Esophagus squamous epithelium (tissue), 5 donors: ENCODE results near the gene ITLN1. TPM values are rescaled to one million over a fixed set of nuclear protein-coding genes. Genes with fewer than 3 reads are reported as not detected.

Experiments used
- DNase-seq: peaks from one replicate; lab custom pipeline; 2025; lab: John Stamatoyannopoulos, UW
- H3K27ac ChIP-seq, 4 donors: fragments of 200-600 bp; sonication (generic); one replicate each; pipeline ENCODE4 v1.5.1; 2016 to 2019; ENCODE audit warnings: mild to moderate bottlenecking in 1 of 4
- H3K27me3 ChIP-seq, 4 donors: fragments of 200-600 bp; sonication (generic); 1 replicate in 3 of 4; 2 replicates in 1 of 4; pipeline versions ENCODE4 v1.5.1 to v1.6.0; 2017 to 2021; ENCODE audit warnings: antibody characterized with exemption in 1 of 4
- H3K36me3 ChIP-seq, 3 donors: fragments of 200-600 bp; sonication (generic); one replicate each; pipeline ENCODE4 v1.5.1; 2016 to 2019
- H3K4me1 ChIP-seq, 3 donors: fragments of 200-600 bp; sonication (generic); one replicate each; pipeline ENCODE4 v1.5.1; 2017 to 2019
- H3K4me3 ChIP-seq, 4 donors: fragments of 200-600 bp; sonication (generic); 1 replicate in 3 of 4; 2 replicates in 1 of 4; pipeline ENCODE4 v1.5.1; 2016 to 2019; ENCODE audit warnings: mild to moderate bottlenecking in 2 of 4, moderate library complexity in 1 of 4
- H3K9me3 ChIP-seq, 3 donors: fragments of 200-600 bp; sonication (generic); one replicate each; pipeline ENCODE4 v1.5.1; 2016 to 2019
- POLR2A ChIP-seq, 4 donors: fragments of 450-650 bp; IDR thresholded peaks; one replicate each; pipeline ENCODE4 v1.6.1; 2017; ENCODE audit warnings: antibody characterized with exemption in 4 of 4, mild to moderate bottlenecking in 4 of 4, moderate library complexity in 3 of 4
- WGBS, 2 donors: methylation state at CpG; one replicate each; pipeline ENCODE4 v1.1.5; 2018; 5-methylcytosine and 5-hydroxymethylcytosine counted together
- intact Hi-C: fragments of 100-400 bp; cut with DNase I; formaldehyde crosslinking; loops from one replicate; pipeline ENCODE4 v1.15.0; 2022
- total RNA-seq, 4 donors: library from RNA; depleted of rRNA; stranded (reverse); fragments of >200 nt; gene quantifications; one replicate each; pipeline ENCODE4 v1.1.0, GENCODE V29; 2016
- TF ChIP-seq, protein P1 (sequence below), 6 experiments: fragments of 450-650 bp in 4 of 6; fragments of 200-600 bp in 2 of 6; sonication (generic) in 2 of 6; IDR thresholded peaks; one replicate each; pipeline ENCODE4 v1.5.1; 2016 to 2019; ENCODE audit warnings: antibody characterized with exemption in 6 of 6, mild to moderate bottlenecking in 4 of 6, moderate library complexity in 4 of 6
- donor health status: DM: yes; HTN: yes; CAD: no.

Gene ITLN1
- total RNA-seq, 4 donors from 2014 or later: not detected

DNA sequence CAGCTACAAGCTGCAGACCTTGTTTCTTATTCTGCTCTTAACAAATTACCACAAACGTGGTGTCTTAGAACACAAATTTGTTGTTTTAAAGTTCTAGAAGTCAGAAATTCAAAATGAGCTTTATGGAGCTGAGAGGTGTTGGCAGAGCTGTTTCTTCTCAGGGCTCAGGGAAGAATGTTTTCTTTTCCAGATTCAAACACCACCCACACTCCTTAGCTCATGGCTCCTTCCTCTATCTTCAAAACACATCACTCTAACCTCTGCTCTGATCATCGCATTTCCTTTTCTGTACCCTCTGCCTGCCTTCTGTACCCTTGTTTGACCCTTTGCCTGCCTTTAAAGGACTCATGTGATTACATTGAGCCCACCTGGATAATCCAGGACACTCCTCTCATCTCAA, 26.9 kb upstream of the ITLN1 start:
- Histone ChIP-seq H3K27me3 (peaks cover 0 to 14% (median 0%) of the 10 kb centered on the region in 4 donors), H3K9me3 (no peaks in the 10 kb centered on the region), H3K27ac (no peak overlapping the region), H3K36me3 (no peaks in the 10 kb centered on the region), H3K4me1 (no peaks in the 10 kb centered on the region), H3K4me3 (no peak overlapping the region)
- TF ChIP-seq POLR2A (IDR thresholded peaks at IDR 0.05): no peak
- TF ChIP-seq, protein P1, sequence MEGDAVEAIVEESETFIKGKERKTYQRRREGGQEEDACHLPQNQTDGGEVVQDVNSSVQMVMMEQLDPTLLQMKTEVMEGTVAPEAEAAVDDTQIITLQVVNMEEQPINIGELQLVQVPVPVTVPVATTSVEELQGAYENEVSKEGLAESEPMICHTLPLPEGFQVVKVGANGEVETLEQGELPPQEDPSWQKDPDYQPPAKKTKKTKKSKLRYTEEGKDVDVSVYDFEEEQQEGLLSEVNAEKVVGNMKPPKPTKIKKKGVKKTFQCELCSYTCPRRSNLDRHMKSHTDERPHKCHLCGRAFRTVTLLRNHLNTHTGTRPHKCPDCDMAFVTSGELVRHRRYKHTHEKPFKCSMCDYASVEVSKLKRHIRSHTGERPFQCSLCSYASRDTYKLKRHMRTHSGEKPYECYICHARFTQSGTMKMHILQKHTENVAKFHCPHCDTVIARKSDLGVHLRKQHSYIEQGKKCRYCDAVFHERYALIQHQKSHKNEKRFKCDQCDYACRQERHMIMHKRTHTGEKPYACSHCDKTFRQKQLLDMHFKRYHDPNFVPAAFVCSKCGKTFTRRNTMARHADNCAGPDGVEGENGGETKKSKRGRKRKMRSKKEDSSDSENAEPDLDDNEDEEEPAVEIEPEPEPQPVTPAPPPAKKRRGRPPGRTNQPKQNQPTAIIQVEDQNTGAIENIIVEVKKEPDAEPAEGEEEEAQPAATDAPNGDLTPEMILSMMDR (IDR thresholded peaks at IDR 0.05): no peak
- no peak for DNase-seq
- 36 to 46% methylated on average over 2 of the region's 2 CpGs for WGBS, 2 donors
- intact Hi-C loops: no loop called here

DNA sequence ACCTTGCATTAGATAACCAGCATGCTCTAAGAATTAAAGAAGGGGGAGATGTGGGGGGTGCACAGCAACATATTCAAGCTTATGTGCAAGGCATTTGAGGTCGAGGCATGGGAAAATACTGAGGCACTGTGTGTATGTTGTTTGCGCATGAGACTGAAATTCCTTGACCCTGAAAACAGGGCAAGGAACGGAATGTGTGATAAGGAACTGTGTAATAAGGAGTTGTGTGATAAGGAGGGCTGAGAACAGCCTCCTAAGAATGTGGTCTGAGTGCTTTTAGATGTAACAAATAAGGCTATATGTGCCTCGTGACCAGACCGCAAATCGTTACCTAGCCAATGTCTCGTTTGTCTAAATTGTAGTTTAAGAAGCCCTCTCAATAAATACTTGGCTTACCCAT, 26.5 kb upstream of the ITLN1 start:
- intact Hi-C loops: no loop called here
- whole genome bisulfite sequencing, 2 donors: 46 to 47% methylated on average over 7 of the region's 7 CpGs

DNA sequence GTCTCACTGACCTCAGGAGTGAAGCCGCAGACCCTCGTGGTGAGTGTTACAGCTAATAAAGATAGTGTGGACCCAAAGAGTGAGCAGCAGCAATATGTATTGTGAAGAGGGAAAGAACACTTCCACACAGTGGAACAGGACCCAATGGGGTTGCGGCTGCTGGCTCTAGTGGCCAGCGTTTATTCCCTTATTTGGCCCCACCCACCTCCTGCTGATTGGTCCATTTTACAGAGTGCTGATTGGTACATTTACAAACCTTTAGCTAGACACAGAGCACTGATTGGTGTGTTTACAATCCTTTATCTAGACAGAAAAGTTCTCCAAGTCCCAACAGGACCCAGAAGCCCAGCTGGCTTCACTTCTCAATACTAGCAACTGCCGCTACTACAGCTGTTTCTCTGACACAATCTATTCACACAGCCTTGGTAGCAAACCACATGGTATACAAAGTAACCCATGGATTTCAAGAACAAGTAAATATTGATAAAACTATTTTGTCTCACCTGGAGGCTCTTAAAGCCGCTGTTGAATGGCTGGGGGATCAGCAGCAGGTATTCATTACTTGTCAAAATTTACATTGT, 25.3 kb upstream of the ITLN1 start:
- TF ChIP-seq, protein P1 (IDR thresholded peaks at IDR 0.05): no peak
- TF ChIP-seq POLR2A (IDR thresholded peaks at IDR 0.05): no peak
- no peak overlapping the region for H3K27ac ChIP-seq
- H3K36me3 ChIP-seq: no peaks in the 10 kb centered on the region
- 68 to 81% methylated on average over 4 of the region's 6 CpGs for WGBS, 2 donors
- intact Hi-C loops: no loop called here
- no peak for DNase-seq
- H3K9me3 ChIP-seq: no peaks in the 10 kb centered on the region
- peaks cover 0 to 11% (median 0%) of the 10 kb centered on the region in 4 donors for H3K27me3 ChIP-seq
- H3K4me1 ChIP-seq: no peaks in the 10 kb centered on the region
- no peak overlapping the region for H3K4me3 ChIP-seq

More for the DNA sequence above, 26.5 kb upstream of the ITLN1 start:
- no peak for DNase-seq
- H3K9me3 ChIP-seq: no peaks in the 10 kb centered on the region
- no peak overlapping the region for H3K27ac ChIP-seq
- H3K4me1 ChIP-seq: no peaks in the 10 kb centered on the region
- H3K36me3 ChIP-seq: no peaks in the 10 kb centered on the region
- TF ChIP-seq, protein P1 (IDR thresholded peaks at IDR 0.05): no peak
- no peak for TF ChIP-seq POLR2A (IDR thresholded peaks at IDR 0.05)
- peaks cover 0 to 13% (median 0%) of the 10 kb centered on the region in 4 donors for H3K27me3 ChIP-seq
- no peak overlapping the region for H3K4me3 ChIP-seq

DNA sequence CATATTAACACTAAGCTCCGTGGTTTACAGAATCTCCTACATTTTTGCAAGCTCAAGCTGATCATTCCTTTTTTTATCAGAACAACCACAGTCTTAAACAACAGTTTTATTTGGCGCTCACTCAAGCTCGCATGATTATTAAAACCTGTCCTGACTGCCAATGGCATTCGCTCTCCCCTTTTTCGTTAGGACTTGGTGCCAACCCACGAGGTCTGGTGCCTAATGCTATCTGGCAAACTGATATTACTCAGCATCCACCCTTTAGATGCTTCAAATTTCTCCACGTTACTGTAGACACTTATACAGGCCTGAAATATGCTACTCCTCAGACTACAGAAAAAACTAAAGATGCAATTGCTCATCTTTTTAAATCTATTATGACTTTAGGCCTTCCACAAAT, 23.0 kb upstream of the ITLN1 start:
- DNase-seq: no peak
- TF ChIP-seq POLR2A (IDR thresholded peaks at IDR 0.05): no peak
- TF ChIP-seq, protein P1 (IDR thresholded peaks at IDR 0.05): no peak
- no peaks in the 10 kb centered on the region for H3K4me1 ChIP-seq

DNA sequence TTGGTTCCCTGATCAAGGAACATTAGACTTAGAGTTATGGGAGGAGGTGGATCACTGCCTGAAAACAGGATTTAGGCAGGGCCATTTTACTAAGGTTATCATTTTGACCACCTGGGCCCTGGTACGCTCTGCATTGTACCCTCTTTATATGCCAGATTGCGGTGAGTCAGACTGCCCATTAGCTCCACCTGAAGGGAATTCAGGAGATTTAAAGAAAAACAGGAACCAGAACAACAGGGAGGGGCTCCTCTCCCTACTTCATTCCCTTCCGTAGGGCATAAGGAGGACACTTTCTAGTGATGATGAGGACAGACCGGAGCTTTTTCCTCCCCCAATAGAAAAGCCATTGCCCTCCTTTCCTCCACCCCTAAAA, 20.6 kb upstream of the ITLN1 start:
- Histone ChIP-seq H3K9me3 (no peaks in the 10 kb centered on the region), H3K36me3 (no peaks in the 10 kb centered on the region), H3K4me1 (no peaks in the 10 kb centered on the region), H3K4me3 (no peak overlapping the region), H3K27me3 (no peaks in the 10 kb centered on the region), H3K27ac (no peak overlapping the region)
- no peak for DNase-seq
- 66 to 76% methylated on average over 3 to 4 of the region's 4 CpGs for WGBS, 2 donors
- TF ChIP-seq, protein P1 (IDR thresholded peaks at IDR 0.05): no peak
- TF ChIP-seq POLR2A (IDR thresholded peaks at IDR 0.05): no peak
- intact Hi-C loops: no loop called here

More for the DNA sequence above, 23.0 kb upstream of the ITLN1 start:
- intact Hi-C loops: no loop called here
- H3K36me3 ChIP-seq: no peaks in the 10 kb centered on the region
- no peak overlapping the region for H3K4me3 ChIP-seq
- H3K27ac ChIP-seq: no peak overlapping the region
- H3K27me3 ChIP-seq: peaks cover 0 to 11% (median 0%) of the 10 kb centered on the region in 4 donors
- H3K9me3 ChIP-seq: no peaks in the 10 kb centered on the region
- WGBS, 2 donors: 55 to 56% methylated on average over 7 of the region's 7 CpGs
